GM19351 (cell line): Measurements from ENCODE around the gene ARF4.
A peak's percentile ranks its signal among the peaks of the same experiment; 100 is the strongest.

Experiments
- ATAC-seq: cut with Tn5 transposase; IDR thresholded peaks from one replicate; pipeline ENCODE4 v1.9.1; 2021; ENCODE audit warnings: mild to moderate bottlenecking, moderate library complexity; ENCODE audit not compliant: unreplicated experiment

The ARF4 gene

DNA sequence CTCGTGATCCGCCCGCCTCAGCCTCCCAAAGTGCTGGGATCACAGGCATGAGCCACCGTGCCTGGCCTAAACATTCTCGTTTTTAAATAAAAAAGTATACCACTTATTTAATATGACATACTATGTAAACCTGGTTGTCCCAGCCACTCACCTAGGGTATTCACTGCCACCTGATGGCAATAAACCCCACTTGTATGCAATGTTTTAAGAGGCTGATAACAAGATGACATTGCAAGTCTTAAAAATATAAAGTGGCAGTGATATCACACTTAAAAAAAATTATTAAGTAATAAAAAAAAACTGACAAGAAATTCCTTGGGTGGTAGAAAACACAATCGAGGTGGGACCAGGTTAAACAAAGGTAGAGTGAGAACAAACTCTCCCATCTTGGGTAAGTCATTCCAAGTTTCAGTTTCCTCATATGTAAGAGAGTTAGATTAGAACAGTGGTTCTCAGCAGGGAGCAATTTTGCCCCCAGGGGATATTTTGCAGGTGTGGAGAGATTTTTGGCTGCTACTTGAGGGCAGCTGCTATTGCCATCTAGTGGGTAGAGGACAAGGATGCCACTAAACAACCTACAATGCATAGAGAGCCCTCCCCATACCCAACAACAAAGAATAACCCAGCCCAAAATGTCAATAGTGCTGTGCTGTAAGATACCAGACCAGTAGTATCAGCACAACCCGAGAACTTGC lies 14.5 kb downstream of the ARF4 start:
- no peak for ATAC-seq

DNA sequence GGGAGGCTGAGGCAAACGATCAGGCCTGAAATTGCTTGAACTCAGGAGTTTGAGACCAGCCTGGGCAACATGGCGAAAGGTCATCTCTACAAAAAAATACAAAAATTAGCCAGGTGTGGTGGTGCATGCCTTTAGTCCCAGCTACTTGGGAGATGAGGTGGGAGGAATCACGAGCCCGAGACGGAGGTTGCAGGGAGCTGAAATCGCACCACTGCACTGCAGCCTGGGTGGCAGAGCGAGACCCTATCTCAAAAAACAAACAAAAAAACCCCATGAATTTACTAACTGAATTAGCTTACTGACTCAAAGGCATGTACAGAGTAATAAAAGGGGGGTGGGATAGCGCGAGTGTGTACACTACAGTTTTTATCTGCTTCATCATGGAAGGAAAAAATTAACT lies 19.3 kb downstream of the ARF4 start:
- ATAC-seq: no peak

DNA sequence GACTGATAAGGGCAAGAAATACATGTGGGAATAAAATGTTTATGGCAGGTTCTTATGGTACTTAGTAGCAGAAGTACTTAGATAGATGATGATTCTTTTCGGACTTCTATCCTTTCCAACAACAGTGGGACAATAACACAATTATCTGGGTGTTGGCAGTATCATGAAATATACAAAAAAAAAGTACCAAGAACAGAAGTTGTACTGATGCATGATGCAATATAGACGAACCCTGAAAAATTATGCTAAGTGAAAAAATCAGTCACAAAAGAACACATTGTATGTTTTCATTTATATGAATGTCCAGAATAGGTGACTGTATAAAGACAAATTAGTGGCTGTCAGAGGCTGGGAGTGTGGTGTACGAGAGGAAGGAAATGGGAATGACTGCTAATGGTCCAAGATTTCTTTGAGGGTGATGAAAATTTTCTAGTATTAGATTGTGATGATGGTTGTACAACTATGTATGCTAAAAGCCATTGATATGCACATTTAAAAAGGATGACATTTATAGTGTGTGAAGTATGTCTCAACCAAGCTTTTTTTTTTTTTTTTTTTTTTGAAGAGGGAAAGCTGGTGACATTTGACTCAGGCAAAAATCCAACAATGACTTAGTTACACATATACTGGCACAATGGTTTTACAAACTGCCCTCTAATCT lies 21.0 kb downstream of the ARF4 start:
- no peak for ATAC-seq

- ATAC-seq: no peak
Observed at GRCh38 chr3:57572096-57572495, 25.0 kb downstream of the ARF4 start.

- ATAC-seq: no peak
Observed at GRCh38 chr3:57570878-57571277, 26.3 kb downstream of the ARF4 start.

- ATAC-seq: no peak
Observed at GRCh38 chr3:57569859-57570450, 27.2 kb downstream of the ARF4 start.

DNA sequence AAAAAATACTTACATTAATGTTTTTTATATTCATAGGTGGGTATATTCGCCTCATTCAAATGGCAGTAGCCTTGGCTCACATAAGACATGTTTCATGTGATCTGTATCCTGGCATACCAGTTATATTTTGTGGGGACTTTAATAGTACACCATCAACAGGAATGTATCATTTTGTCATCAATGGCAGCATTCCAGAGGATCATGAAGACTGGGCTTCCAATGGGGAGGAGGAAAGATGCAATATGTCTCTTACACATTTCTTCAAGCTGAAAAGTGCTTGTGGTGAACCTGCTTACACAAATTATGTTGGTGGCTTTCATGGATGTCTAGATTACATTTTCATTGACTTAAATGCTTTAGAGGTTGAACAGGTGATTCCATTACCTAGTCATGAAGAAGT lies 37.6 kb downstream of the ARF4 start:
- no peak for ATAC-seq

DNA sequence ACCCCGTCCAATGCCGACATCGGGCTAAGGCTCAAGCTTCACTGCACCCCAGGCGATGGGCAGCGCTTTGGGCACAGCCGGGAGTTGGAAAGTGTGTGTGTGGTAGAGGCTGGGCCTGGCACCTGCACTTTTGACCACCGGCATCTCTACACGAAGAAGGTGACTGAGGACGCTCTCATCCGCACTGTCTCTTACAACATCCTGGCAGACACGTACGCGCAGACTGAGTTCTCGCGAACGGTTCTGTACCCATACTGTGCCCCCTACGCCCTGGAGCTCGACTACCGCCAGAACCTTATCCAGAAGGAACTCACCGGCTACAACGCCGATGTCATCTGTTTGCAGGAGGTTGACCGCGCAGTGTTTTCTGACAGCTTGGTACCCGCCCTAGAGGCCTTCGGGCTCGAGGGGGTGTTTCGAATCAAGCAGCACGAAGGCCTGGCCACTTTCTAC lies 40.0 kb downstream of the ARF4 start:
- no peak for ATAC-seq

- peak; percentile 26 for ATAC-seq
Observed at GRCh38 chr3:57556459-57557084, 40.6 kb downstream of the ARF4 start.

- ATAC-seq: peak; percentile 84
Observed at GRCh38 chr3:57555738-57556458, 41.2 kb downstream of the ARF4 start, which contains the start of gene PDE12. PDE12 (plus strand) TSS chr3:57556274; CDS start chr3:57556380, 106 bp downstream.

- no peak for ATAC-seq
Observed at GRCh38 chr3:57555306-57555705, 41.8 kb downstream of the ARF4 start.

GRCh38 chr3:57546616-57547015 lies 50.5 kb downstream of the ARF4 start:
- ATAC-seq: no peak

- ATAC-seq: no peak
Observed at GRCh38 chr3:57545636-57546268, 51.4 kb downstream of the ARF4 start.

- no peak for ATAC-seq
Observed at GRCh38 chr3:57544181-57545125, 52.7 kb downstream of the ARF4 start, which contains the start of gene DNAH12. DNAH12 (minus strand) TSS chr3:57544344; CDS start chr3:57542870, 1,474 bp downstream.

DNA sequence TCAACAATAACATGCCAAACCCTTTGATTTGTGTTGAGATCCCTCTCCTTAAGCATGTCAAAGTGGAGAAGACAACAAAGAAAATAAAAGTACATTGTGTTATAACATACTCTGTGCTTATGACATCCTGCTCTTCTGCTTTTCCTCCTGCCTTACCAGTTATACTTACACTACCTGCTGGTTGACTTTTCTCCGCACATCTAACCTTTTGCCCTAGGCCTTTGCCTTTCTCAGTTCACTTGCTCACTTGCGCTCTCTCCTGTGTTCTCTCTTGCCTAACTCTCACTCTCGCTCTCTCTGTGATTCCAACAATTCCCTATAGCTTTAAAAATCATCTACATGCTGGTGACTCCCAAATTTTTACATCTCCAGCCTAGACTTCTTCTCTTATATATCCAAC lies 58.7 kb downstream of the ARF4 start:
- ATAC-seq: no peak

DNA sequence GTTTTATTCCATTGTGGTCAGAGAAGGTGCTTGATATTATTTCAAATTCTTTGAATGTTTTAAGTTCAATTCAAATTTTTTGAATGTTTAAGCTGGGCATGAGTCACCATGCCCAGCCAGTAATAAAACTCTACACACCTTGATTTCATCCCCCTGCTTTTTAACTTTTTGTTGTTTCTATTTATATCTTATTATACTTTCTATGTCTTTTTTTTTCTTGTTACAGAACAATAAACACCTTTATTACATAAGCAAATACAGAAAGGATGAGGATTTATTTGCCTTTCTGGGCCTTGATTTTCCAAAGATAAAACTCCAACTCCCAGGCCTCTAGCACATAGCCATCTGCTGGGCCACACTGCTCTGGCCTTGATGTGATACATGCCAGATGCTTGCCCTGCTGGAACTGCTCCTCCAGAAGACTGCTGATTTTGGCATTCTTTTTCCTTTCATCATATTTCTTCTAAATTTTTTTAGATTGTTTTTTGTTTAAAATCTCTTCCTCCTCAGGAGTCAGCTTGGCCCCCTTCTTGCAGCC lies 67.0 kb downstream of the ARF4 start:
- ATAC-seq: no peak
